NCI-H345 (cell line): Measurements from ENCODE around the gene NAT16.
"Not testable (repeated sequence)": the region's sequence is repeated elsewhere in the genome, so short reads cannot be mapped to it uniquely, and the experiment has no call there.

Experiments used
- DNase-seq: peaks from one replicate; lab custom pipeline; 2025; lab: John Stamatoyannopoulos, UW

The NAT16 gene

GRCh38 chr7:101201695-101202602, 21.9 kb upstream of the NAT16 start:
- DNase-seq, result no peak

GRCh38 chr7:101200862-101201599, 20.9 kb upstream of the NAT16 start, which contains the start of gene MOGAT3:
Gene MOGAT3 (minus strand): TSS chr7:101201036. CDS start chr7:101200854, 182 bp downstream.
- DNase-seq, result no peak

- DNase-seq, result no peak
Measured at GRCh38 chr7:101200504-101200861, 20.4 kb upstream of the NAT16 start.

GRCh38 chr7:101199522-101199921, 19.4 kb upstream of the NAT16 start:
- not testable (repeated sequence) for DNase-seq

GRCh38 chr7:101198476-101198875, 18.4 kb upstream of the NAT16 start:
- DNase-seq, result no peak

- no peak for DNase-seq
Measured at GRCh38 chr7:101197991-101198390, 17.9 kb upstream of the NAT16 start.

- no peak for DNase-seq
Measured at GRCh38 chr7:101195884-101196283, 15.8 kb upstream of the NAT16 start.

- DNase-seq, result no peak
Measured at GRCh38 chr7:101189109-101189508, 9.0 kb upstream of the NAT16 start.

- DNase-seq, result no peak
Measured at GRCh38 chr7:101186844-101187428, 6.8 kb upstream of the NAT16 start.

- DNase-seq, result no peak
Measured at GRCh38 chr7:101186194-101186593, 6.1 kb upstream of the NAT16 start.

GRCh38 chr7:101185258-101185839, 5.3 kb upstream of the NAT16 start:
- DNase-seq, result no peak

GRCh38 chr7:101179713-101180112, 380 bp downstream of the NAT16 start:
- DNase-seq, result no peak

- peak; percentile 54 for DNase-seq
Measured at GRCh38 chr7:101179117-101179516, 976 bp downstream of the NAT16 start.

- DNase-seq, result no peak
Measured at GRCh38 chr7:101177644-101178043, 2.4 kb downstream of the NAT16 start.

- DNase-seq, result no peak
Measured at GRCh38 chr7:101175664-101176063, 4.4 kb downstream of the NAT16 start.

- no peak for DNase-seq
Measured at GRCh38 chr7:101174322-101174854, 5.7 kb downstream of the NAT16 start.

- DNase-seq, result peak; percentile 55
Measured at GRCh38 chr7:101173752-101174244, 6.3 kb downstream of the NAT16 start.

- DNase-seq, result peak; percentile 89
Measured at GRCh38 chr7:101172854-101173751, 7.0 kb downstream of the NAT16 start.

- DNase-seq, result peak; percentile 81
Measured at GRCh38 chr7:101172005-101172853, 7.9 kb downstream of the NAT16 start.

- DNase-seq, result no peak
Measured at GRCh38 chr7:101171442-101171837, 8.7 kb downstream of the NAT16 start.
